Stimulated activated CD4-positive, alpha-beta T cell treated with anti-CD3 and anti-CD28 coated beads, TNF-alpha, amount 100 ng/mL, for 48 hours (primary cell): Measurements from ENCODE around the gene GP1BB.

Source experiments
- DNase-seq, 3 donors: peaks; one replicate each; pipeline ENCODE4 v3.0.0-alpha.2; 2020; ENCODE audit warnings: low read depth in 3 of 3

GP1BB gene

GRCh38 chr22:19755722-19756287, 32.5 kb downstream of the GP1BB start:
- DNase-seq: no peak

- DNase-seq: peak; percentile 24 to 62 (median 25)
Measured at GRCh38 chr22:19756288-19757128, 33.2 kb downstream of the GP1BB start.

GRCh38 chr22:19757140-19757984, 34.0 kb downstream of the GP1BB start:
- DNase-seq: no peak

GRCh38 chr22:19757985-19758895, 34.9 kb downstream of the GP1BB start:
- no peak for DNase-seq

GRCh38 chr22:19758896-19759426, 35.6 kb downstream of the GP1BB start:
- no peak for DNase-seq

GRCh38 chr22:19759427-19760057, 36.2 kb downstream of the GP1BB start:
- no peak for DNase-seq

- no peak for DNase-seq
Measured at GRCh38 chr22:19760058-19760950, 37.0 kb downstream of the GP1BB start, which contains the start of gene TBX1. Gene TBX1, plus strand, starts transcription at chr22:19760778. Its CDS starts 66 bp downstream, at chr22:19760844.

GRCh38 chr22:19760951-19761724, 37.8 kb downstream of the GP1BB start:
- no peak for DNase-seq

GRCh38 chr22:19761725-19762567, 38.6 kb downstream of the GP1BB start:
- DNase-seq: no peak

- no peak for DNase-seq
Measured at GRCh38 chr22:19762568-19763457, 39.5 kb downstream of the GP1BB start.

- no peak for DNase-seq
Measured at GRCh38 chr22:19763458-19764298, 40.3 kb downstream of the GP1BB start.

GRCh38 chr22:19764299-19764593, 40.9 kb downstream of the GP1BB start:
- DNase-seq: no peak

GRCh38 chr22:19764636-19765476, 41.5 kb downstream of the GP1BB start:
- DNase-seq: no peak

- DNase-seq: no peak
Measured at GRCh38 chr22:19765477-19766239, 42.3 kb downstream of the GP1BB start.

GRCh38 chr22:19766240-19766510, 42.8 kb downstream of the GP1BB start:
- no peak for DNase-seq
